Measurements from ENCODE around the gene DDX25. TPM values are rescaled to one million over a fixed set of nuclear protein-coding genes. Genes with fewer than 3 reads are reported as not detected.

DDX25 gene
- total and polyA plus RNA-seq, 2 of the 8 experiments (the other 6 are each of a cell fraction or from before 2014, with no cell fraction given) = 17.6 to 17.9 TPM

DNA sequence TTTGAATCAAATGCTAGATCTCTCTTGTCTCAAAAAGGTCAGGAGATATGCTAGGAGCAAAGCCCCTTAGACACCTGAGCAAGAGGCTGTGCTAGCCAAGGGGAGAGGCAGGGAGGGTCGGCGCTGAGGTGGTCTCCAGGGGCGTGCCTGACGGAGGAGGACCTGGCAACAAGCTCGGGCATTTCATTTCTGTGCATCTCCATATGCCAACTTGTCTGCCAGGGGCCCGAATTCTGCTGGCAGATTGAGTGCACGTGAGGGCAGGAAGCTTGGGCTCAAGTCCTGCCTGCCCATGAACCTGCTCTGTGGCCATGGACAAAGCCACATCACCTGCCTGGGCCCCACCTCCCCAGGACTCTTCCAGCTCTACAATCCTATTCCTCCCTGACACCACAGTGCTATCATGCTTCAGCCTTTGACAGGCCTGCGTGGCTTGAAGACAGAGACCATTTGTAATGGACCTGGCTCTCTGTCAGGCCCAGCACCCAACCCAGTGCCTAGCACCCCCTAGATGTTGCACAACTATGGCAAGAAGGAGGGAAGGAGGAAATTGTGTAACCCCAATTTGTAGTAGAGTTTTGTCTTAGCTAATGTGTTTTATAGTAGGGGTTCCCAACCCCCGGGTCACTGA, 25.3 kb downstream of the DDX25 start:
- Histone ChIP-seq H4K91ac (replicated peaks; ENCODE audit: insufficient read length, low read length) (no peak overlapping the region), H2BK120ac (replicated peaks; ENCODE audit: low read depth, low read length) (no peak overlapping the region), H3K9me3 (ENCODE audit: insufficient read depth in 2 of 2, low read depth in 1 of 2, low read length in 1 of 2) (no peaks in the 10 kb centered on the region), H3K36me3 (ENCODE audit: control insufficient read depth in 2 of 4, insufficient read depth in 4 of 4, low read length in 3 of 4) (no peaks in the 10 kb centered on the region), H3K14ac (ENCODE audit: insufficient read length) (no peak overlapping the region), H3K4ac (replicated peaks; ENCODE audit: insufficient read length, low read depth, low read length) (no peak overlapping the region), H4K8ac (ENCODE audit: extremely low read depth, insufficient read depth, low read length) (no peak overlapping the region), H2AK5ac (ENCODE audit: low read depth, low read length) (no peak overlapping the region), H3K4me2 (ENCODE audit: insufficient read depth in 1 of 2, low read depth in 2 of 2, low read length in 2 of 2) (no peak overlapping the region), H3K27ac (ENCODE audit: low read depth, low read length) (no peak overlapping the region), H3K9ac (replicated peaks in 1 of 4; ENCODE audit: extremely low read depth in 1 of 4, low read depth in 3 of 4, low read length in 3 of 4) (no peak overlapping the region; a peak in 1 of 7 replicates), H3K27me3 (replicated peaks in 1 of 4; ENCODE audit: control insufficient read depth in 3 of 4, extremely low read depth in 1 of 4, insufficient read depth in 3 of 4, low read length in 3 of 4) (peaks cover 0 to 6% (median 2%) of the 10 kb centered on the region in 4 experiments; a peak in 2 of 7 replicates), H2BK5ac (ENCODE audit: low read depth, low read length) (no peak overlapping the region), H4K20me1 (replicated peaks in 1 of 2; ENCODE audit: control insufficient read depth in 1 of 2, insufficient read depth in 2 of 2, low read length in 2 of 2) (no peaks in the 10 kb centered on the region), H4K5ac (ENCODE audit: insufficient read length, low read depth, low read length) (no peak overlapping the region), H3K23me2 (ENCODE audit: low read depth, low read length) (no peaks in the 10 kb centered on the region), H3K4me3 (ENCODE audit: extremely low read depth in 1 of 4, insufficient read depth in 2 of 4, low read depth in 3 of 4, low read length in 4 of 4) (no peak overlapping the region), H3K56ac (replicated peaks; ENCODE audit: insufficient read length, low read depth, low read length) (no peak overlapping the region), H3K18ac (ENCODE audit: extremely low read depth, low read length) (no peak overlapping the region), H2BK20ac (ENCODE audit: low read length) (no peak overlapping the region), H3K79me1 (ENCODE audit: low read depth, low read length) (no peaks in the 10 kb centered on the region), H3K4me1 (replicated peaks in 1 of 4; ENCODE audit: control insufficient read depth in 3 of 4, insufficient read depth in 4 of 4, low read length in 3 of 4) (peaks cover 6 to 14% (median 11%) of the 10 kb centered on the region in 4 experiments), H2BK12ac (ENCODE audit: low read depth, low read length) (no peak overlapping the region), H3K79me2 (ENCODE audit: control insufficient read depth in 1 of 2, insufficient read depth in 2 of 2, low read length in 2 of 2) (no peaks in the 10 kb centered on the region), H2AFZ (ENCODE audit: low read length) (no peak overlapping the region), H3K23ac (ENCODE audit: insufficient read length) (no peak overlapping the region), H2BK15ac (ENCODE audit: low read length) (no peak overlapping the region)
- DNase-seq (ENCODE audit: low read depth in 1 of 2, low spot score in 2 of 2) = no peak
- no peak for FAIRE-seq
- ChIA-PET CTCF (ENCODE audit: partially characterized antibody) (interaction anchor here (0.8 to 7.0 kb wide), 10 partner anchors 8 to 264 kb away, joined by 3 to 76 read pairs (median 3); partner anchors contain the start of gene VSIG10L2), POLR2A (ENCODE audit: partially characterized antibody) (interaction anchor here (0.9 to 1.3 kb wide), 2 partner anchors 9 to 228 kb away, joined by 3 read pairs; no protein-coding TSS in a partner anchor)
- TF ChIP-seq CEBPB (IDR thresholded peaks at IDR 0.05; ENCODE audit: low read depth, low read length) = peak; percentile 69
- TF ChIP-seq ZNF274 (IDR thresholded peaks at IDR 0.05; ENCODE audit: borderline replicate concordance, extremely low read depth, low read length) = no peak
- 84% methylated on average over 9 of the region's 9 CpGs; no CpG with 5 or more reads in 1 of the 2 experiments for WGBS, 2 experiments (ENCODE audit: extremely low coverage in 1 of 2, insufficient coverage in 1 of 2, insufficient read length in 1 of 2, insufficient replicate concordance in 2 of 2, low coverage in 1 of 2, low lambda C conversion rate in 2 of 2, missing lambda C conversion rate in 1 of 2)
